Upper lobe of left lung (tissue), 4 donors: Measurements from ENCODE around the gene OGFR.
A peak's percentile ranks its signal among the peaks of the same experiment; 100 is the strongest.

Experiments used
- CTCF ChIP-seq, 6 experiments: fragments of 450-650 bp in 4 of 6; fragments of 200-600 bp in 2 of 6; sonication (generic) in 2 of 6; IDR thresholded peaks; one replicate each; pipeline ENCODE4 v1.5.1; 2016 to 2019; ENCODE audit warnings: antibody characterized with exemption in 6 of 6
- EP300 ChIP-seq, 4 donors: sonication (generic); formaldehyde crosslinking; IDR thresholded peaks; one replicate each; pipeline ENCODE4 v1.5.1; 2017; ENCODE audit warnings: antibody characterized with exemption in 4 of 4, control low read depth in 2 of 4
- POLR2A ChIP-seq, 4 donors: fragments of 450-650 bp; IDR thresholded peaks; one replicate each; pipeline ENCODE4 v1.5.1; 2016 to 2017; ENCODE audit warnings: antibody characterized with exemption in 4 of 4, mild to moderate bottlenecking in 2 of 4

- TF ChIP-seq CTCF (IDR thresholded peaks at IDR 0.05) (peak in 1 of 6 experiments; percentile 18), POLR2A (IDR thresholded peaks at IDR 0.05) (no peak), EP300 (IDR thresholded peaks at IDR 0.05) (no peak)
Observed at GRCh38 chr20:62805155-62805710, 598 bp downstream of the OGFR start.
